ENCODE data around the gene RAET1E.

DNA sequence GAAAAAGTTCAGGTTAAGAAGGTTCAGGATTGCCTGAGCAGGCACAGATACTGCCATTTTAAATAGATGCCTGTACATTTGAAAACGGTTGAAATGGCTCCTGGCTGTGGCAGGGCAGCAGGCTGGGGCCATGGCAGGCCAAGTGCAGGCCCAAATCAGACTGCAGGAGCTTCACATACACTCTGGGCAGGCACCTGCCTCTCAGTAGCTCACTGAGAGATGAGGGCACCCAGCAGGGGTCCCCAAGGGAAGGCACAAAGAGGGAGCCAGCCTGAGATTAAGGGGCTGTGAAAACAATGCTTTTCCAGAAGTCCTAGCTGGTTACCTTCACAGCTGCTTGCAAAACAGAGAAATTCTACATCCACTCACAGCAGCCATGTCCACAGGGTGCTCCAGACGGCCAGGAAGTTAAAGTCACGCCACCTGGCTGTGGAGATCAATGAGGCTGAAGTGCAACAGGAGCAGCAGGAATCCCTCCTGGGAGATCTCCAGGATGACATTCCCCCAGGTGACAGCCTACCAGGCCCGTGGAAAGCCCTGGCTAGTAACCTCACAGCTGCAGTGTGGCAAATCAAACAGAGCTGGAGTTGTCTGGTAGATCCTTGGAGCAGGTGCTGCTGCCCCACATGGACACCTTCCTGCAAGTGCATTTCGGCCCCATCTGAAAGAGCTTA lies 6.2 kb upstream of the RAET1E start:
- TF ChIP-seq POLR2A (IDR thresholded peaks at IDR 0.05): no peak
- TF ChIP-seq CTCF (IDR thresholded peaks at IDR 0.05): no peak
- TF ChIP-seq POLR2AphosphoS5 (IDR thresholded peaks at IDR 0.05): no peak
